ENCODE data around the gene ZNF487.
"Not testable (repeated sequence)": the region's sequence is repeated elsewhere in the genome, so short reads cannot be mapped to it uniquely, and the experiment has no call there.

The ZNF487 gene

GRCh38 chr10:43465736-43466120 lies 28.8 kb downstream of the ZNF487 start:
- in situ Hi-C loops (cut with HindIII; ENCODE audit: low pct_ligation_motif_present, low pct_unique_long_range_greater_than_20kb, low sequenced_read_pairs): not testable (repeated sequence)

GRCh38 chr10:43471146-43471545 lies 34.2 kb downstream of the ZNF487 start:
- no peak for DNase-seq
- in situ Hi-C loops (cut with HindIII; ENCODE audit: low pct_ligation_motif_present, low pct_unique_long_range_greater_than_20kb, low sequenced_read_pairs): no loop called here

More at GRCh38 chr10:43465736-43466120, 28.8 kb downstream of the ZNF487 start:
- not testable (repeated sequence) for DNase-seq

GRCh38 chr10:43471935-43472720 lies 35.2 kb downstream of the ZNF487 start:
- no peak for DNase-seq
- in situ Hi-C loops (cut with HindIII; ENCODE audit: low pct_ligation_motif_present, low pct_unique_long_range_greater_than_20kb, low sequenced_read_pairs): no loop called here

GRCh38 chr10:43479275-43479674 lies 42.4 kb downstream of the ZNF487 start:
- DNase-seq: no peak
- in situ Hi-C loops (cut with HindIII; ENCODE audit: low pct_ligation_motif_present, low pct_unique_long_range_greater_than_20kb, low sequenced_read_pairs): no loop called here

- DNase-seq: no peak
- in situ Hi-C loops (cut with HindIII; ENCODE audit: low pct_ligation_motif_present, low pct_unique_long_range_greater_than_20kb, low sequenced_read_pairs): no loop called here
Measured at GRCh38 chr10:43482319-43483078, 45.6 kb downstream of the ZNF487 start.

DNA sequence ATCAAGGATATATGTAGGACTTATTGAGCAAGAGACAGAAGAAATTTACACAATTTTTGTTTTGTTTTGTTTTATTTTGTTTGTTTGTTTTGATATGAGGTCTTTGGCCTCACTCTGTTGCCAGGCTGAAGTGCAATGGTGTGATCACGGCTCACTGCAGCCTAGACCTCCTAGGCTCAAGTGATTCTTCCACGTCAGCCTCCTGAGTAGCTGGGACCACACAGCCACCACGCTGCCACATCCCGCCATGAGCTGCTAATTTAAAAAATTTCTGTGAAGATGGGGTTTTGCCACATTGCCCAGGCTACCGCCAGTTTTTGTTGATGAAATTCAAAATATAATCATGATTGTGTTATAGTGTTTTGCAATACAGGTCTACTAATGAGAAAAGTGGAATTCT lies 54.9 kb downstream of the ZNF487 start:
- no peak for DNase-seq
- in situ Hi-C loops (cut with HindIII; ENCODE audit: low pct_ligation_motif_present, low pct_unique_long_range_greater_than_20kb, low sequenced_read_pairs): no loop called here

GRCh38 chr10:43502931-43503330 lies 66.0 kb downstream of the ZNF487 start:
- no peak for DNase-seq
- in situ Hi-C loops (cut with HindIII; ENCODE audit: low pct_ligation_motif_present, low pct_unique_long_range_greater_than_20kb, low sequenced_read_pairs): no loop called here

- in situ Hi-C loops (cut with HindIII; ENCODE audit: low pct_ligation_motif_present, low pct_unique_long_range_greater_than_20kb, low sequenced_read_pairs): no loop called here
- no peak for DNase-seq
Measured at GRCh38 chr10:43524434-43525247, 87.7 kb downstream of the ZNF487 start.

Measured in ACHN (cell line).